Measurements from ENCODE around the gene HEPACAM2.

GRCh38 chr7:93145354-93145753, 80.9 kb downstream of the HEPACAM2 start:
- TF ChIP-seq CTCF (IDR thresholded peaks at IDR 0.05) (no peak), POLR2A (IDR thresholded peaks at IDR 0.05) (no peak)
